WTC11 (cell line): ENCODE data around the gene SLC36A2. TPM values are rescaled to one million over a fixed set of nuclear protein-coding genes. Genes with fewer than 3 reads are reported as not detected.

Experiments
- ATAC-seq: fragments of 200-7000 bp; cut with Tn5 transposase; 2 replicates; pipeline ENCODE4 v1.10.0; 2021; ENCODE audit warnings: mild to moderate bottlenecking, moderate library complexity
- CTCF ChIA-PET: fragments of 300-600 bp; sonication (Branson Sonifier 250); formaldehyde crosslinking; loops from one replicate; lab custom pipeline; 2021; ENCODE audit warnings: antibody characterized with exemption; lab: Charles Lee
- POLR2A ChIA-PET: fragments of 350-600 bp; sonication (Branson Sonifier 250); formaldehyde crosslinking; loops from one replicate; lab custom pipeline; 2021; ENCODE audit warnings: antibody characterized with exemption; lab: Charles Lee
- DNase-seq: peaks from one replicate; pipeline ENCODE4 v3.0.0; 2021; ENCODE audit warnings: low spot score
- H3K27ac Mint-ChIP-seq: 2 replicates; pipeline ENCODE4 v1.8.0; 2021; ENCODE audit warnings: mixed read lengths
- H3K27me3 Mint-ChIP-seq: 2 replicates; pipeline ENCODE4 v1.8.0; 2021; ENCODE audit warnings: low read depth, mild to moderate bottlenecking, moderate library complexity, mixed read lengths
- H3K36me3 Mint-ChIP-seq: 2 replicates; pipeline ENCODE4 v1.8.0; 2021; ENCODE audit warnings: mixed read lengths
- H3K4me1 Mint-ChIP-seq: 2 replicates; pipeline ENCODE4 v1.8.0; 2022; ENCODE audit warnings: mixed read lengths
- H3K4me3 Mint-ChIP-seq: 2 replicates; pipeline ENCODE4 v1.8.0; 2021; ENCODE audit warnings: mild to moderate bottlenecking, moderate library complexity, mixed read lengths
- H3K9me3 Mint-ChIP-seq: 2 replicates; pipeline ENCODE4 v1.8.0; 2021; ENCODE audit warnings: mixed read lengths
- AFF4 ChIP-seq: sonication (generic); formaldehyde crosslinking; IDR thresholded peaks from 2 replicates; pipeline ENCODE4 v1.8.1; 2023; ENCODE audit warnings: mild to moderate bottlenecking, missing genetic modification reagents, borderline replicate concordance
- CBFB ChIP-seq: sonication (generic); formaldehyde crosslinking; IDR thresholded peaks from 2 replicates; pipeline ENCODE4 v1.8.1; 2022; ENCODE audit warnings: mild to moderate bottlenecking, low read depth, missing genetic modification reagents
- GABPB1 ChIP-seq: sonication (generic); formaldehyde crosslinking; IDR thresholded peaks from 2 replicates; pipeline ENCODE4 v1.8.1; 2023; ENCODE audit warnings: mild to moderate bottlenecking, missing genetic modification reagents
- GTF2I ChIP-seq: fragments of 250-450 bp; sonication (Bioruptor Pico); conservative IDR thresholded peaks from 2 replicates; pipeline ENCODE4 v1.4.0; 2021; ENCODE audit warnings: mild to moderate bottlenecking
- JAZF1 ChIP-seq: fragments of 250-450 bp; sonication (Bioruptor Pico); IDR thresholded peaks from 2 replicates; pipeline ENCODE4 v1.9.0; 2021; ENCODE audit warnings: moderate library complexity, mild to moderate bottlenecking, inconsistent platforms
- MYBL2 ChIP-seq: sonication (generic); formaldehyde crosslinking; IDR thresholded peaks from 2 replicates; pipeline ENCODE4 v1.8.1; 2023; ENCODE audit warnings: mild to moderate bottlenecking, moderate library complexity, missing genetic modification reagents
- NFE2L1 ChIP-seq: sonication (generic); formaldehyde crosslinking; IDR thresholded peaks from 2 replicates; pipeline ENCODE4 v1.8.1; 2023; ENCODE audit warnings: missing genetic modification reagents
- NR1H2 ChIP-seq: sonication (generic); formaldehyde crosslinking; IDR thresholded peaks from 2 replicates; pipeline ENCODE4 v1.9.0; 2021; ENCODE audit warnings: mild to moderate bottlenecking, moderate library complexity, missing genetic modification reagents
- NR3C1 ChIP-seq: sonication (generic); formaldehyde crosslinking; conservative IDR thresholded peaks from 2 replicates; pipeline ENCODE4 v1.8.1; 2023; ENCODE audit warnings: low read depth, mild to moderate bottlenecking, missing genetic modification reagents
- OVOL2 ChIP-seq: fragments of 250-450 bp; sonication (Bioruptor Pico); IDR thresholded peaks from 2 replicates; pipeline ENCODE4 v1.9.0; 2021; ENCODE audit warnings: mild to moderate bottlenecking, borderline replicate concordance
- SMAD4 ChIP-seq: sonication (generic); formaldehyde crosslinking; IDR thresholded peaks from 2 replicates; pipeline ENCODE4 v1.8.0; 2022; ENCODE audit warnings: mild to moderate bottlenecking, missing genetic modification reagents
- SOX15 ChIP-seq: fragments of 250-450 bp; sonication (Bioruptor Pico); IDR thresholded peaks from 2 replicates; pipeline ENCODE4 v1.9.0; 2021; ENCODE audit warnings: mild to moderate bottlenecking
- TEAD1 ChIP-seq: sonication (generic); formaldehyde crosslinking; IDR thresholded peaks from 2 replicates; pipeline ENCODE4 v1.8.0; 2022; ENCODE audit warnings: mild to moderate bottlenecking, missing genetic modification reagents
- TEAD4 ChIP-seq: sonication (generic); formaldehyde crosslinking; IDR thresholded peaks from 2 replicates; pipeline ENCODE4 v1.8.0; 2022; ENCODE audit warnings: mild to moderate bottlenecking, missing genetic modification reagents
- ZNF121 ChIP-seq: sonication (generic); formaldehyde crosslinking; IDR thresholded peaks from 2 replicates; pipeline ENCODE4 v1.8.0; 2023; ENCODE audit warnings: missing genetic modification reagents
- ZNF138 ChIP-seq: sonication (generic); formaldehyde crosslinking; conservative IDR thresholded peaks from 2 replicates; pipeline ENCODE4 v1.8.1; 2022; ENCODE audit warnings: mild to moderate bottlenecking, moderate library complexity, missing genetic modification reagents
- ZNF219 ChIP-seq: sonication (generic); formaldehyde crosslinking; IDR thresholded peaks from 2 replicates; pipeline ENCODE4 v1.8.0; 2023; ENCODE audit warnings: missing genetic modification reagents, mild to moderate bottlenecking, borderline replicate concordance
- ZNF232 ChIP-seq: sonication (generic); formaldehyde crosslinking; IDR thresholded peaks from 2 replicates; pipeline ENCODE4 v1.8.0; 2022; ENCODE audit warnings: mild to moderate bottlenecking, missing genetic modification reagents
- ZNF416 ChIP-seq: fragments of 250-450 bp; sonication (Bioruptor Pico); IDR thresholded peaks from 2 replicates; pipeline ENCODE4 v1.9.0; 2021; ENCODE audit warnings: mild to moderate bottlenecking, inconsistent platforms
- total RNA-seq: library from RNA; stranded (reverse); gene quantifications from 3 replicates; pipeline ENCODE4 v1.2.3, GENCODE V29; 2021
- TF ChIP-seq, protein P1 (sequence below): sonication (generic); formaldehyde crosslinking; IDR thresholded peaks from 2 replicates; pipeline ENCODE4 v1.8.1; 2022; ENCODE audit warnings: mild to moderate bottlenecking, missing genetic modification reagents, moderate library complexity, borderline replicate concordance
- TF ChIP-seq, protein P2 (sequence below): sonication (generic); formaldehyde crosslinking; IDR thresholded peaks from 2 replicates; pipeline ENCODE4 v1.8.1; 2022; ENCODE audit warnings: missing genetic modification reagents, borderline replicate concordance

SLC36A2 gene
- total RNA-seq, 1 experiment from 2014 or later, result not detected

- H3K9me3 Mint-ChIP-seq, result peaks cover 2% of the 10 kb centered on the region; the same call in 1 of the 2 replicates
- H3K4me3 Mint-ChIP-seq, result no peak overlapping the region
- H3K27ac Mint-ChIP-seq, result no peak overlapping the region
- CTCF ChIA-PET, result interaction anchor here (0.6 to 1.1 kb wide), 2 partner anchors 55 to 983 kb away, joined by 3 read pairs; no protein-coding TSS in a partner anchor
- no peak for DNase-seq
- H3K36me3 Mint-ChIP-seq, result no peaks in the 10 kb centered on the region
- no peak for TF ChIP-seq SMAD4 (CRISPR knock-in tag)
- TF ChIP-seq, protein P1, sequence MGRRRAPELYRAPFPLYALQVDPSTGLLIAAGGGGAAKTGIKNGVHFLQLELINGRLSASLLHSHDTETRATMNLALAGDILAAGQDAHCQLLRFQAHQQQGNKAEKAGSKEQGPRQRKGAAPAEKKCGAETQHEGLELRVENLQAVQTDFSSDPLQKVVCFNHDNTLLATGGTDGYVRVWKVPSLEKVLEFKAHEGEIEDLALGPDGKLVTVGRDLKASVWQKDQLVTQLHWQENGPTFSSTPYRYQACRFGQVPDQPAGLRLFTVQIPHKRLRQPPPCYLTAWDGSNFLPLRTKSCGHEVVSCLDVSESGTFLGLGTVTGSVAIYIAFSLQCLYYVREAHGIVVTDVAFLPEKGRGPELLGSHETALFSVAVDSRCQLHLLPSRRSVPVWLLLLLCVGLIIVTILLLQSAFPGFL (CRISPR knock-in tag), result no peak
- TF ChIP-seq ZNF416 (CRISPR knock-in tag), result no peak
- TF ChIP-seq TEAD1, result no peak
- no peak for TF ChIP-seq MYBL2 (CRISPR knock-in tag)
- TF ChIP-seq GABPB1 (CRISPR knock-in tag), result no peak
- no peak for TF ChIP-seq ZNF219
- no peak for TF ChIP-seq AFF4 (CRISPR knock-in tag)
- TF ChIP-seq NR1H2, result no peak
- TF ChIP-seq TEAD4 (CRISPR knock-in tag), result no peak
- no peak for TF ChIP-seq NR3C1 (CRISPR knock-in tag)
- no peak for TF ChIP-seq NFE2L1 (CRISPR knock-in tag)
- TF ChIP-seq, all 79 proteins: peak for 0
- H3K4me1 Mint-ChIP-seq, result peaks cover 15% of the 10 kb centered on the region
- no peak for ATAC-seq
- no peaks in the 10 kb centered on the region for H3K27me3 Mint-ChIP-seq
- POLR2A ChIA-PET, result no interaction called here
Observed at GRCh38 chr5:151296478-151296830, 50.9 kb downstream of the SLC36A2 start.

- no peaks in the 10 kb centered on the region for H3K27me3 Mint-ChIP-seq
Observed at GRCh38 chr5:151295791-151296477, 51.4 kb downstream of the SLC36A2 start.

More at GRCh38 chr5:151295791-151296477, 51.4 kb downstream of the SLC36A2 start:
- TF ChIP-seq CBFB (CRISPR knock-in tag) (no peak), SOX15 (CRISPR knock-in tag) (no peak), ZNF138 (no peak), ZNF232 (CRISPR knock-in tag) (no peak), OVOL2 (no peak), JAZF1 (CRISPR knock-in tag) (no peak), ZNF121 (CRISPR knock-in tag) (no peak), SMAD4 (CRISPR knock-in tag) (no peak), GTF2I (CRISPR knock-in tag) (no peak)
- TF ChIP-seq, protein P2, sequence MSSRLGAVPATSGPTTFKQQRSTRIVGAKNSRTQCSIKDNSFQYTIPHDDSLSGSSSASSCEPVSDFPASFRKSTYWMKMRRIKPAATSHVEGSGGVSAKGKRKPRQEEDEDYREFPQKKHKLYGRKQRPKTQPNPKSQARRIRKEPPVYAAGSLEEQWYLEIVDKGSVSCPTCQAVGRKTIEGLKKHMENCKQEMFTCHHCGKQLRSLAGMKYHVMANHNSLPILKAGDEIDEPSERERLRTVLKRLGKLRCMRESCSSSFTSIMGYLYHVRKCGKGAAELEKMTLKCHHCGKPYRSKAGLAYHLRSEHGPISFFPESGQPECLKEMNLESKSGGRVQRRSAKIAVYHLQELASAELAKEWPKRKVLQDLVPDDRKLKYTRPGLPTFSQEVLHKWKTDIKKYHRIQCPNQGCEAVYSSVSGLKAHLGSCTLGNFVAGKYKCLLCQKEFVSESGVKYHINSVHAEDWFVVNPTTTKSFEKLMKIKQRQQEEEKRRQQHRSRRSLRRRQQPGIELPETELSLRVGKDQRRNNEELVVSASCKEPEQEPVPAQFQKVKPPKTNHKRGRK, result no peak
- H3K36me3 Mint-ChIP-seq, result no peaks in the 10 kb centered on the region
- no peak overlapping the region for H3K27ac Mint-ChIP-seq
- ATAC-seq (no peak), DNase-seq (no peak)
- H3K9me3 Mint-ChIP-seq, result peaks cover 6% of the 10 kb centered on the region; the same call in 1 of the 2 replicates
- no peak overlapping the region for H3K4me3 Mint-ChIP-seq
- peaks cover 15% of the 10 kb centered on the region for H3K4me1 Mint-ChIP-seq
- ChIA-PET CTCF (interaction anchor here (1.1 to 1.9 kb wide), 2 partner anchors 54 to 228 kb away, joined by 3 to 4 read pairs; no protein-coding TSS in a partner anchor), POLR2A (no interaction called here)
